DMS53 (cell line): ENCODE data around the gene EPS15.
A peak's percentile ranks its signal among the peaks of the same experiment; 100 is the strongest.
"Not testable (repeated sequence)": the region's sequence is repeated elsewhere in the genome, so short reads cannot be mapped to it uniquely, and the experiment has no call there.

Source experiments
- DNase-seq: peaks from one replicate; lab custom pipeline; 2025; lab: John Stamatoyannopoulos, UW

Gene EPS15

DNA sequence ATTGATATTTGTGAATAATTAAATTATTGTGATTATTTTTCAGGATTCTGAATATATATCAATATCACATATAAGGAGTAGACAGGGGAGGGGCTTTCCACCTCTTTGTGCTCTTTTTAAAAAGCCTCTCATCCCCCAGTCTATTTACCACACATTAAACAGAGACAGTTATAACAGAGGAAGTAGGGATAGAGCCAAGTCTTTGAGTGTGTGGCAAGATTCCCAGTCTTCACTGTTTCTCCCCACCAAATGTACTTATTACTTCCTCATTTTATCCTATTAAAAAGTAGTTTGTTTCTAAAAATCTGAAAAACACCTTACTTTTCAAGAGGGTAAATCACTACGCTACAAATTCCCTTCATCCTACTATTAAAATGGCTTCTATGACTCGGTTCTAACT is 46.7 kb downstream of the EPS15 start:
- no peak for DNase-seq

DNA sequence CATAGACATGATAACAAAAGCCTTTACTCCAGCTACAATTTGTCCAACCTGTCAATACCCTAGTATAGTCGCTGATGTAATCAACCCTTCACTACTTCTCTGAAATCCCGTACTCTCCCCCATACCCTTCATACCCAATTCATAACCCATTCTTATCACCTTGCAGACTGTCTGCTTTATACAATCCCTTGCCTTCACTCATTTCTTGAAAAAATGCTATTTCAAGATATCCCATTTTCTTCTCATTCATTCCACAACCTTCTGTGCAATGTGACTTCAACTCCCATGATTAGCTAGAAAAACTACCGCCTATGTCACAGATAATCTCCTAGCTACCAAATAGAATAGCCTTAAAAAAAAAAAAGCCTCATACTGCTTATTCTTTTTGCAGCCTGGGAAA is 49.5 kb downstream of the EPS15 start:
- DNase-seq, result no peak

GRCh38 chr1:51464828-51465227 is 54.2 kb downstream of the EPS15 start:
- DNase-seq, result no peak

GRCh38 chr1:51463561-51463960 is 55.5 kb downstream of the EPS15 start:
- no peak for DNase-seq

- DNase-seq, result not testable (repeated sequence)
Observed at GRCh38 chr1:51462289-51462688, 56.8 kb downstream of the EPS15 start.

DNA sequence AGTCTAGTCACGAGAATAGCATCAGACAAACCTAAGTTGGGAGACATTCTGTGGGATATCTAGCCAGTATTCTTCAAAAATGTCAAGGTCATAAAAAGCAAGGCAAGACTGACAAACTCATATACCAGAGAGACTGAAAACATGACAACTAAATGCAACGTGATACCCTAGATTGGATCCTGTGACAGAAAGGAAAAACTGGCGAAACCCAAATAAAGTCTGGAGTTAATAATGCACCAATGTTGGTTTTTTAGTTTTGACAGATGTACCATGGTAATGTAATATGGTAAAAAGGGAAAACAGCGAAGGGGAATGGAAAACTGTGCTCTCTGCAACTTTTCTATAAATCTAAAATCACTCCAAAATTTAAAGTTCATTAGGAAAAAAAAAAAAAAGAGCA is 64.5 kb downstream of the EPS15 start:
- no peak for DNase-seq

DNA sequence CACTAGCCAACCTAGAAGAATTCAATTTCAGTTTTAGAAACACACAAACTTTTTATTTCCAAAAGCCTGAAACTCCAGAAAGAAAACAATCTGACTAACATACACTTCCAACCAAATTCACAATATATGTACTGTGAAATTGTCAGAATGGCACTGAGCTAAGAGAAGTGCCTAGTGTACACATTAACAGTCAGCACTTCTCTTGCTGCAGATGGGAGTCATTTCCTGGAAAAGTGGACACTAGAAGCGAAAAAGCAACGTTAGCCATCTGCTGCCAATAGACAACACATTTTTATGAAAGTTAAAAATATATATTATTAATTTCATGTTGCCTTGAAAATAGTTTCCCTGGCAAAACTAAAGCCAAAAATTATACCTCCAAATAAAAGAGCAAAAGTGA is 66.1 kb downstream of the EPS15 start:
- peak; percentile 66 for DNase-seq

GRCh38 chr1:51448844-51449454 is 70.1 kb downstream of the EPS15 start:
- DNase-seq, result not testable (repeated sequence)

DNA sequence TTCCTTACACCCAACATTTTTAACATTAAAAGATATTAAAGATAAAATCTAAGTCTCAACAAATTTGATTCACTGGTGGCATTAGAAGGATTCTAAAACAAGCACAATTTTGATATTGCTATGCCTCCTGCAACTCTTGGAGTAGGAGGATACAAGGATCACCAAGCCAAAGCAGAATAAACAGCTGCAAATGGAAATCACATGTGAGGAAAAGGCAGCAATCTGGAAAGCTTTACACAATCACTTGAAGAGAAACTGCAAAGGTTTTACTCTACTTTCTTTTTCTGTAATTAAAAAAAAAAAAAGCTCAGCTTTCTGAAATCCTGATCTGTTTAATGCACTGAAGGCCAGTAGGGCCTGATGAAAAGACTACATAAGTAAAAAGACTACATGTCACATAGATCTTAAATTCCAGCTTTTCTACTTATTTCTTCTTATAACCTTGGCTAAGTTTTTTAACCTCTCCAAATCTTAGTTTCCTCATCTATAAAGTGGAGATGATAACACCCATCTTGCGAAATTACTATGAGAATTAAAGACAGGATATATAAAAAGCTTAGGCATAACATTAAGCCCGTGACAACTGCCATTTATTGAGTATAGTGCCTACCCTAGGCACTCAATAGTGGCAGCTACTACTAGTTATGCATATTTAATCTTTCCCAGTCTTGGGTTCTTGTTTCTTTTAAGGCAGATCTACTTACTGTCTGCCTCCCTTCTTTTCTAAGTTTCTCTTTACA is 73.5 kb downstream of the EPS15 start:
- no peak for DNase-seq

DNA sequence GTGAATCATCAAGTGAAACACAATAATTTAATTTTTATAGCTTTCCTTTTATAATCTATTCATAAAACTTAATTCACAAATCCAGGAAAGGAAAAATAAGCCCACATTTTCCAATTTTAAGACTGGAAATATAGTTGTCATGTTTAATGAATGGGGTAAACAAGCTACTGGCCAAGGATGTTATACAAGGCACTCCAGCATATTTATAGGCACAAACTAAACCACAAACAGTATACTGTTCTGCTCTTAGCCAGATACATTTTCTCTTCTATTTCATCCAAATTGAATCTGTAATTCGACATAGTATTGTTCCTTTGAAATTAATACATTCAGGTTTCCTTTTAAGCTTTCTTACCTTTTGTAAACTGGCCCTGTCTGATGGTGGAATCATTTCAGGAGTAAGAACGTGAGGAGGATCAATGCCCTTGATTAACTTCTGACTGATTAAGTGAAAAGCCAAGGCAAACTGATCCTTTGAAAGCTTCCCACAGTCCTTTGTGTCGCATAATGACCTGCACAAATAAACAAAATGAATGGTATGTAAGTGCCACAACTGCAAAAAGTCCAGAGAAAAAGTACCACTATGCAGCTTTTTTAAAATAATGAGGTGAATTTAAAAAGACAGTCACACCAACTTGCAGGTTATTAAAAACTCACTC is 74.4 kb downstream of the EPS15 start:
- DNase-seq, result no peak

DNA sequence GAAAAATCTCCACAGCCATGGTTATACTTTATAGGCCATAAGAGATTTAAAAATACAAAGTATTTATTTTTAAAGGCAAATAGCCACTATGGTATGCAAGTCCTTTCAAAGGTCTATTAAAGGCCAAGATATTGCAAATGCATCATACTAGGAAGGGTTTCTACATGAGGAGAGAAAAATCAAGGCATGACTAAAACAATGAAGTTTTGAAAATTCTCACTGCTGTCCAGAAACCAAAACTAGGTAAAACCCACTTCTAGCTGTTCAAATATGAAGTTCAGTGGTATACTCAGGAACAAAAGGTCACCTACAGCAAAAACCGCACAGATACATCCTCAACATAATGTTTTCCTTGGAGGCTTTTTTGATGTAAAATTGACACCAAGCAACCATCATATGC is 75.0 kb downstream of the EPS15 start:
- no peak for DNase-seq

DNA sequence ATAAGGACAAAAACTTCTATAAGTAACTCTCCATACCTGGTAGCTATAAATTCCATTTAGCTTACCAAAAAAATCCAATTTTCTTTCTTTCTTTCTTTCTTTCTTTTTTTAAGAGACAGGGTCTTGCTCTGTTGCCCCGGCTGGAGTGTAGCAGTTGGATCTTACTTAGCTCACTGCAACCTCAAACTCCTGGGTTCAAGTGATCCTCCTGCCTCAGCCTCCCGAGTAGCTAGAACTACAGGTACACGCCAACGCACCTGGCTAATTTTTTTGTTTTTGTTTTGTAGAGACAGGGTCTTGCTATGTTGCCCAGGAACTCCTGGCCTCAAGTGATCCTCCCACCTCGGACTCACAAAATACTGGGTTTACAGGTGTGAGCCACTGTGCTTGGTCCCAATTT is 75.5 kb downstream of the EPS15 start:
- no peak for DNase-seq

DNA sequence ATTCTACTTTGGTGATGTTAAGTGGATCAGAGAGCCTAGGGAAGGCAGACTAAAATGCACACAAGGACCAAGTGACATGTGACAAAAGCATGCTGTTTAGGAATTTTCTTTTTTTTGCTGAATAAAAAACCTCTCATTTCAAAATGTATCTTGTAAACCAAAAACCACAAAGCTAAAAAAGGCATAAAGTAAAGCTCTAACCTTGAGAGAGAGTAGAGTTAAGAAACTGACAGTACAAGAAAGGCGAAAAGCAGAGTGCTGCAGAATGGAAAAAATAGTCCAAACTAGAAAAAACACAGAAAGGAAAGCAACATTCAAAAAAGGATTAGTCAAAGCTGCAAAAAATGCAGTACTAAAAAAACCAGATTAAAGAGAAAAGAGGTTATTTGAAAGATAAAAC is 76.5 kb downstream of the EPS15 start:
- DNase-seq, result no peak

DNA sequence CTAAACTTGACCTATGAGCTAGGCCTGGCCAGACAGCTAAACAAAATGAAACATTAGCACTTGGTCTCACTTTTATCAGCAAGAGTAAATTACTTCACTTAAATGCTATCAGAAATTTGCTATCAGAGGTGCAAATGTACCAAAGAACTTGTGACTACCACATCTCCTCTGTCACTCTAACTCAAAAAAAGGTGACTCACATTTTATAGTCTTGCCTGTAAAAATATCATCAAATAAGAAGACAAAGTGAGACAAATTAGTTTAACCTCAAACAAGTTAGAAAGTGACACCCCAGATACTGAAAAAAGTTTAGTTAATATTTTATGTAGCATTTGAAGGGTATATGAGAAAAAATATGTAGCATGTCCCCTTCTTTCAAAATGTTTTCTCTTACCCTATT is 76.9 kb downstream of the EPS15 start:
- DNase-seq, result no peak

DNA sequence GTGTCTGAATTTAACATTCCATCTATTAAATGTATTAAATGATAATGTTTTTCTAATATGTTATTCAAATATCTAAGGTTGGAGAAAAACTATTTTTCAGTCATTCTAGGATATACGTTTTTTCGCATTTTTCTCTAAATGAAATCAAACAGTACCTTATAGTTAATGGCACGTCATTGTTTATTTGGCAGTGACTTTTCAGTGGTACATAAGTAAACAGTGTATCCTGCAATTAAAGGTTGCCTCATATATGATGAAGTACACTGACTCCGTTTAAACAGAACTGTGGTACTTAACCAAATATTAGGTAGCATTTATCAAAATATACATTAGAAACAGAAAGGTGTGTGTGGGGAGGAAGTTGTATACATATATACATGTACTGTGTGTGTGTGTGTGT is 79.2 kb downstream of the EPS15 start:
- no peak for DNase-seq

DNA sequence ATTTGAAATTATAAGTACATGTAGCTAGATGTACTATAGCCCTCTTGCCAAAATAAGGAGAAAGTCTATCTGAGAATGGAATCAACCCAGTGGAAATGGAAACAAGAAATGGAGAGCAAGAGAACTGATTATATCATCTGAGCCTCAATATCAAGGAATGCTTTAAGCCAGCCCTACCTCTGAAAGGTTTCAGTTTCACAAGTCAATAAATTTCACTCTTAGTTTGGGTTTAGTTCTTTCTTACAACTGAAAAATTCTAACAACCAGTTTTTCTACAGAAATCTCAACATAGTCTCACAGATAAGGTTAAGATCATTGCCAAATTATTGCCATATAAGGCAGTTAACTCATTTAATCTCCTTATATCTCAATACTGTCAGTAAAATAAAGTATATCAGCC is 80.0 kb downstream of the EPS15 start:
- DNase-seq, result no peak

DNA sequence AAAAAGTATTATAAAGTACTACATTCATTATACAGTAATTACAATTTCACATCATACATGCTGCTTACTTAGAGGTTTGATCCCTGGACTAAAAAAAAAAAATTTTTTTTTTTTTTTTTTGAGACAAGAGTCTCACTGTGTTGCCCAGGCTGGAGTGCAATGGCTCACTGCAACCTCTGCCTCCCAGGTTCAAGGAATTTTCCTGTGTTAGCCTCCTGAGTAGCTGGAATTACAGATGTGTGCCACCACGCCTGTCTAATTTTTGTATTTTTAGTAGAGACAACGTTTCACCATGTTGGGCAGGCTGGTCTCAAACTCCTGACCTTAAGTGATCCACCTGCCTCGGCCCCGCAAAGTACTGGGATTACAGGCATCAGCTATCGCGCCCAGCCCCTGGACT is 81.7 kb downstream of the EPS15 start:
- not testable (repeated sequence) for DNase-seq

- DNase-seq, result no peak
Observed at GRCh38 chr1:51435878-51436277, 83.2 kb downstream of the EPS15 start.

DNA sequence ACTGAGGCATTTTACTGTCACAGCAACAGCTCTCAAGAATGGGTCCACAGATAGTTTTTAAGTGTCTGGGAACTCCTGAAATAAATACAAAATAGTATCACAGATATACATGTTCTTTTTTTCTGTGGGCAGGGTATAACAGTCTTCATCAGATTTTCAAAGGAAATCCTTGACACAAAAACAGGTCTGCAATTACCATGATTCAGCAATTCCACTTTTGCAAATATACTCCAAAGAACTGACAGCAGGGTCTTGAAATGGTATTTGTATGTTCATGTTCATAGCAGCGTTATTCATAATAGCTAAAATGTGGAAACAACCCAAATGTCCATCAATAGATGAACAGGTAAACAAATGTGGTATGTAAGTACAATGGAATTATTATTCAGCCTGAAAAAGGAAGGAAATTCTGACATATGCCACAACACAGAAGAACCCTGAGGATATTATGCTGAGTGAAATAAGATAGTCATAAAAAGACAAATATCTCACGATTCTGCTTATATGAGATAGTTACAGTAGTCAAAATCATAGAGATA is 85.0 kb downstream of the EPS15 start:
- no peak for DNase-seq

- DNase-seq, result peak; percentile 37
Observed at GRCh38 chr1:51433269-51433971, 85.6 kb downstream of the EPS15 start.

DNA sequence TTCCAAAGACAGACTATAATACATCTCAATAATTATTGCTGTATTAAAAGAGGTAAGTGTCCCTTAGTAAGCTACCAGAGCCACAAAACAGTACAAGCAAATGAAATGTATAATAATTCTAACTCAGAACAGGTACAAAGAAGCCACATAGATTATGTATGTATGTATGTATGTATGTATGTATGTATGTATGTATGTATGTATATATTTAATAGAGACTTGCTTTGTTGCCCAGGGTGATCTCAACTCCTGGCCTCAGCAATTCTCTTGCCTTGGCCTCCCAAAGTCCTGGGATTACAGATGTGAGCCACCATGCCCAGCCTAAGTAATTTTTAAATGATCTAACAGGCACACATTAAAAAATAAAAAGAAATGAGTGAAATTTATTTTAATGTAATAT is 86.9 kb downstream of the EPS15 start:
- DNase-seq, result no peak

DNA sequence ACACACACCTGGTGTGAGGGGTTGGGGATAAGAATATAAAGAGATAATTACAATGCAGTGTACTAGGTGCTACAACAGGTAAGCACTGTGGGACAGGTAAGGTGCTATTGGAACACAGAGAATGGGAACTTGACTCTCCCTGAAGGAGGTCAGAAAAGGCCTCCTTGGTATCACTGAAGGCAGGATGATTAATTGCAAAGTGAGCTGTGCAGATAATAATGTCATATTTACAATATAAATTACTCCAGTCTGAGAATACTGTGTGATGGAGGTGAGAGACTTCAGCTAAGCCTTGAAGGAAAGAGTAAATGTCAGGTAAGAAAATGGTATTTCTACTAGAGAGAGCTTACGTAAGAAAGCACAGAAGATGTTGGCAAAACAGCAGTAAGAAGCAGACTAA is 91.6 kb downstream of the EPS15 start:
- DNase-seq, result no peak

GRCh38 chr1:51425955-51426354 is 93.1 kb downstream of the EPS15 start:
- no peak for DNase-seq
